NCI-H82 (cell line): ENCODE measurements around the gene CUBN.

Experiments used
- DNase-seq: peaks from one replicate; lab custom pipeline; 2025; lab: John Stamatoyannopoulos, UW

The CUBN gene

DNA sequence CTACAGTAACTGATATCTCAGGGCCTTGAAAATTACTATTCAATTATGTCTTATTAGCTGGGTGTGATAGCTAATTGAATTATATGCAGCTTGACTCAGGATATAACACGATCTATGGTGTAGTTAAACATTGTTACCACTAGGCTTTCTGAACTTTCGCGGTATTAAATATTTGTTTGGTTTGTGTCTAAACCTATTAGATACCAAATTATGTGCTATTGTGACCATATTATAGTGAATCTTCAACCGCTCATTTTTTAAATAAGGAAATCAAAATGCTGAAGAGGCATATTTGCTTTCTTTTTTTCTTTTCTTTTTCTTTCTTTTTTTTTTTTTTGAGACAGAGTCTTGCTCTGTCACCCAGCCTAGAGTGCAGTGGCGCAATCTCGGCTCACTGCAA, 213.1 kb downstream of the CUBN start:
- no peak for DNase-seq

- no peak for DNase-seq
Observed at GRCh38 chr10:16915300-16915699, 214.3 kb downstream of the CUBN start.

DNA sequence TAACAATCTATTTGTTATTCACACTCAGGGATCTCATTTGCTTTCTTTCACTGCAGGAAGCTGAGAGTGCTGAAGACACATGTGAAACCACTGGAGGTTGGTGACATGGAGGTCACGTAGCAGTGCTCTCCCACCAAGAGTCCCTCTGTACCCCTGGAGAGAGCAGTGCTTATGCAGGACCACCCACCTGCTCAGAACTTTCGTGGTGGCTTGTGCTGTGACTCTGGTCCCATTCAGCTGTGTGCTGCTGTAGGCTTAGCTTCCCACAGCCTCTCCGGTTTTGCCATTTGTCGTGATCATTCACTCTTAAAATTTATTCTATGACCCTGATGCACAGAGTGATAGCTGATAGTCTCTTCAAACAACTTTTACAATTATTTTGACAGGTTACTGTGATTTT, 216.3 kb downstream of the CUBN start:
- no peak for DNase-seq

DNA sequence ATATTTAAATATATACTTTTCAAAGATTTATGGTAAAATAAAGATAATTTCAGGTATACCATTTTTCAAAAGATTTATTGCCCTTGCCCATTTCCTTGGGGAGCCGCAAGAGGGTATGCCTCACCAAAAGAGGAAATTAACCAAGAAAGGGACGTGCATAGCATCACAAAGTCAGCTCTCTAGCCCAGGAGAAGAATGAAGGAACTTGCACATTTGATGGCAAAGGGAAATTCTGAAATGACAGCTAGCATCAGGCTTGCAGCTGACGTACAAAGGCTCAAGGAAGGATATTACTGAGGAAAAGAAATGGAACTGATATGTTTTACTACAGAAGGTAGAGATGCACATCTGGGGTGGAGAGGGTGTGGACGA, 218.8 kb downstream of the CUBN start:
- no peak for DNase-seq

GRCh38 chr10:16909961-16910792, 219.4 kb downstream of the CUBN start:
- no peak for DNase-seq

- no peak for DNase-seq
Observed at GRCh38 chr10:16909271-16909767, 220.3 kb downstream of the CUBN start.

- DNase-seq, result no peak
Observed at GRCh38 chr10:16907687-16908086, 221.9 kb downstream of the CUBN start.

GRCh38 chr10:16905320-16905719, 224.3 kb downstream of the CUBN start:
- no peak for DNase-seq

- no peak for DNase-seq
Observed at GRCh38 chr10:16904639-16905061, 225.0 kb downstream of the CUBN start.

DNA sequence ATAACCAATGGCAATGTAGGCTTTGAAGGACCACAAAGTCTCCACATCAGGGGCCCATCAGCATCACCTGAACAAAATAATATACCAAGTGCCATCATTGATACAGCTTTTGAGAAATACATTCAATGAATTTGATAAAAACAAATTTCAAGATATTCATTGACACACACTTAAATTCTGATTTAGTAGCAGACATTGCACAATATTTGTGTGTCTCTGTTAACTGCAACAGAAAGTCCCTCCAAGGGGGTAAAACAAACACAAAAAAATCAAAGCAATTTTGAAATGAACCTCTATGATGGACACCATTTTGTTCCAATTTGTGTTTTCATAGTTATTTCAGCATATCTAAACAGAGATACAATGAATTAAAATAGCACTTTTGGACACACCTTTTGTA, 225.6 kb downstream of the CUBN start:
- DNase-seq, result no peak

DNA sequence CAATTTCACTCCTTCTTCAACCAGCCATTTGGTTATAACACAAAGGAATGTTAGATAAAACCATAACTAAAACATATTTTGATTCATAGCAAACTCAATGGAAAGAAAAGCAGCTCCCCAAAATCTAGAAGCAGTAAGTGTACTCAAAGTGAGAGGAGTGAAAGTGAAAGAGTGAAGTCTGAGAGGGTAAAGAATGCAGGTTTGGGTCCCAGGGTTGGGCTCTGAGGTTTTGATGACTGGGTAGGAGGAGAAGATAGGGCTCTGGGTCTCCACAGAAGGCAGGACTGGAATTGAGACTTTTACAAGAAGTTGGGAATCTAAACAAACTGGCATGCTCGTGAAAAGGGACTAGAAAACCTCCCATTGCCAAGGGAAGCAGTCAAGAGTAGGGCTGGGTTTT, 227.0 kb downstream of the CUBN start:
- DNase-seq, result no peak

GRCh38 chr10:16901106-16901505, 228.5 kb downstream of the CUBN start:
- no peak for DNase-seq

DNA sequence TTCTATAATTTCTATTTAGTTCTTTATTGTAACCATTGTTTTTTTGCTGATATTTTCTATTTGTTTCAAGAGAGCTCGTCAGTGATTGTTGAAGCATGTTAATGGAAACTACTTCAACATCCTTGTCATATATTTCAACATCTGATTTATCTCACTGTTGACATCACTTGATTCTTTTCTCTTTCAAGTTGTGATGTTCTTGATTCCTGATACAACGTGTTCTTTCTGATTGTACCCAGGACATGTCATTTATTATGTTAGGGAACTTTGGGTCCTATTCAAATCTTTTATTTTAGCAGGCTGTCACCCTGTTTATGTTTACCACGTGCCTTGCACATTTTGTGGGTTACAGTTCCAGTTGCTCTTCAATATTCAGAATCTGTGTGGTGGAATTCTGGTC, 232.6 kb downstream of the CUBN start:
- DNase-seq, result no peak

DNA sequence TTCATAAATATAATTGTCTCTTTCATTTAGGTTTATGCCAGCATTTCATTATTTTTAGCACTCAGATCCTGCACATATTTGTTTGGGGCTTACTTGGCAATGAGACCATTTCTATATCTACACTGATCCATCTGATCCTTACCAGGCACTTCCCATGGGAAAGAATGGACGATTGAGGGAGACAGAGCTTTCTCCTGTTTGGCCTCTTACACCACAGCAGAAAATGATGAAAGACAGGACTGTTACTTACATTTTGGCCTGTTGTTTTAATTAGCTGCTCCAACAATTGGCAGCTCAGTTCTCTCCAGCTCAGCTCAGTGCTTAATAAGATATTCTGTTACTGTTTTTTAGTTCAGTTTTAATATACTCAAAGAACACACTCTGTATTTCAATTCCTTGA, 234.8 kb downstream of the CUBN start:
- no peak for DNase-seq

DNA sequence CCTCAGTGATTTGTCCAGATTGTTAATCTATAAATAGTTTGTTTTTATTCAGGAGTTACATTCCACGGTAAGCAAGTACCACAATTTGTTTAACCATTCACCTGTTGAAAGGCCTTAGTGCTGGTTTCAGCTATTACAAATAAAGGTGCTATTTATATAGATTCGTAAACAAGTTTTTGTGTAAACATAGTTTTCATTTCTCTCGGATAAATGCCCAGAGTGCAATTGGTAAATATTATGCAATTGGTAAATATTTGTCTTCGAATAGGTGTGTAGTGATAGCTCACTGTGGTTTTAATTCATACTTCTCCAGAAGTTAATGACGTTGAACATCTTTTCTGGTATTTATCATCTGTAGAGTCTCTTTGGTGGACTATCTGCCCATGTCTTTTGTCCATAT, 235.9 kb downstream of the CUBN start:
- no peak for DNase-seq

DNA sequence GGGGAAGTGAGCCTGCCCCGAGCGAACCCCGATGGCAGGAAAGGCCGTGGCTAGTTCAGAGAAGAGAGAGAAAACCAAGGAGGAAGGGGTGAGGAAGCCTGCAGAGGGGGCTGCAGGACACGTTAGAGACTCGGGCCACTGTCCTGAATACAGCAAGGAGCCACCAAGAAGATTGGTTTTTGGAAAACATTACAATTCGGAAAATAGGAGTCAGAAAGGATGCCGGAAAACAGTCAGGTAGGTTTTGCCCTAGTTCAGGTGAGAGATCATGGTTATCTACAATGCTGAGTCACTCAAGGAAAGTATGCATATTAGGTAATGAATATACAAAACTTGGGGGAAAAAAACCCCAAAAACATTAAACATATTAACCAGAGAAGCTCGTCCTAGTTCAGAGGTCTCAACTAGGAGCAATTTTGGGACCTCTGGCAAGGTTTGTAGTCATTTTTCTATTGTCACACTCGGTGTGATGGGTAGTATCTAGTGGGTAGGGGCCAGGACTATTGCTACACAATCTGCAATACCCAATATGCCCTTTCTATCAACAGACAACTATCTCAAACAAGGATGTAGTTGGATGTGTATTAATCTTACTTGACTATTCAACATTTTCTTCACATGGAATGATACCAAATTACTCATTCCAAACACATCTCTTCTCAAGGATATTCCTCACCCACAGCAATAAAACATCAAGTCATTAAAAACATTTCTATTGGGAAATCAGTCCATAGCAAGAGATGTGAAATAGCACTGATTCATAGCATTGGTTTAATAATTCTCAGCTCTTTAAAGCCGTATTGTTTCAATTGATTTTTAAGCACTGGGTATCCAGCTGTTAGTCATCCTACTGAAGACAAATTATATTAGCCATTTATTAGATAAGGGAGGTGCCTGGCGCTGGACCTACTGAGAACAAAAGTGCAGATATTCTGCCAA, 238.0 kb downstream of the CUBN start:
- peak; percentile 12 for DNase-seq

DNA sequence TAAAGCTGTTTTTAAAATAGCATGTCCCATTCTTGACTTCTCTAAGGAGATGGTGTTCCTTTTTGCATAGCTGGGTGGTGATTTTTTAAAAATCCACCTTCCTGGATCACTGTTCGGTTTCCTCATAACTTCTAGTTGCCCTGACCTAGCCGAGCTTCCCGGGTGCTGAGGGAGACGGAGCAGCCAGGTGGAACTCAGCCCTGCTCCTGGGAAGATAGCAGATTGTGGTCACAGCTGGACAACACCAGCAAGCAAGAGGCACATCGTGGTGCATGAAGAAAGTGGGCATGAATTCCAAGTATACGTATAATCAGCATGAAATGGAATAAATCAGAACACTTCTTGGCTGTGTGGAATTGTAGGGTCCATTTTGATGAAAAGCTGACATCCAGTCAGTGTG, 238.9 kb downstream of the CUBN start:
- DNase-seq, result no peak

GRCh38 chr10:16887565-16887964, 242.0 kb downstream of the CUBN start:
- DNase-seq, result no peak

GRCh38 chr10:16886031-16886430, 243.6 kb downstream of the CUBN start:
- DNase-seq, result no peak

- DNase-seq, result no peak
Observed at GRCh38 chr10:16884497-16884896, 245.1 kb downstream of the CUBN start.

DNA sequence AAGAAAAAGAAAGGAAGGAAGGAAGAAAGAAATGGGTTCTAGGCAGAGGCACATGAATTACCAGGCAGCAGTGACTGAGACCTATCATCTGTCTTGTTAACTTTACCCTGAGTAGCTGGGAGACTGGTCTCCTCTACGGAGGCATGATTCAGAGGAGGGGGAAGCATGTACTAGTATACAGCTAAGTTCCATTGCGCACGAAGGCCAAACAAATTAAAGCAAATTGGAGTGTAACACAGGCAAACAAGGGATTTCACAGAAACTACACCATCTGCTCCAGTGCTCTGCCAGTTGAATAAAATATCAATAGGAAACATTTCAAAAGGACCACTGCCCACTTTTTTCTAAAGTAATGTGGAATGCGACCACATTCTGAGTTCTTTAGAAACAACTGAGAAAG, 246.5 kb downstream of the CUBN start:
- no peak for DNase-seq

- no peak for DNase-seq
Observed at GRCh38 chr10:16870331-16870730, 259.3 kb downstream of the CUBN start.

DNA sequence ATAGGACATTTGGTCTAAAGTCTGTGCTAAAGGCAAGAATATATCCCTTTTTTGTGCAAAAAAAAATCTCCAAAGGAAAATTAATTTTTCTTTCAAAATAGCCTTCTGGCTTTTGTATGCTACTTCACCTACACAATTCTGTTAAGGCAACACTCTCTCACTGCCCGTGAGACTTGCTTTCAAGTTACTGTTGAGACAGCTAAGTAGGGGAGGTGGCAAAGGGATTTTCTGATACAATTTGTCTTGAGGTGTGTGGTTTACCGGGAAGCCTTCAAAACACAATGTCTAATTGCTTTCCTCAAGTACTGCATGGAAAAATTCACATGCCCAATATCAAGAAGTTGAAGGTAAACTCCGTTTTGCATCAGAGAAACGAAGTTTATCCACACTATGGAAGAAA, 261.6 kb downstream of the CUBN start:
- DNase-seq, result no peak
